ENCODE results near the gene FUOM. TPM values are rescaled to one million over a fixed set of nuclear protein-coding genes. Genes with fewer than 3 reads are reported as not detected.
"Not testable (repeated sequence)": the region's sequence is repeated elsewhere in the genome, so short reads cannot be mapped to it uniquely, and the experiment has no call there.

The FUOM gene
- total RNA-seq, 1 experiment from 2014 or later, result 7.2 TPM

- no peak for DNase-seq (ENCODE audit: extremely low read depth, low read depth)
These were observed 21.7 kb downstream of the FUOM start for GRCh38 chr10:133336118-133336576.

- DNase-seq (ENCODE audit: extremely low read depth, low read depth), result peak; percentile 33
These were observed 22.3 kb downstream of the FUOM start for GRCh38 chr10:133335246-133336117.

GRCh38 chr10:133334503-133335245 lies 23.1 kb downstream of the FUOM start:
- DNase-seq (ENCODE audit: extremely low read depth, low read depth), result no peak

GRCh38 chr10:133332936-133333699 lies 24.7 kb downstream of the FUOM start:
- no peak for DNase-seq (ENCODE audit: extremely low read depth, low read depth)

GRCh38 chr10:133329491-133330202 lies 28.2 kb downstream of the FUOM start:
- DNase-seq (ENCODE audit: extremely low read depth, low read depth), result peak; percentile 88

GRCh38 chr10:133328358-133329343 lies 29.2 kb downstream of the FUOM start:
- DNase-seq (ENCODE audit: extremely low read depth, low read depth), result no peak

- DNase-seq (ENCODE audit: extremely low read depth, low read depth), result no peak
These were observed 30.0 kb downstream of the FUOM start for GRCh38 chr10:133327651-133328357.

GRCh38 chr10:133326745-133327650 lies 30.8 kb downstream of the FUOM start:
- no peak for DNase-seq (ENCODE audit: extremely low read depth, low read depth)

- DNase-seq (ENCODE audit: extremely low read depth, low read depth), result no peak
These were observed 31.6 kb downstream of the FUOM start for GRCh38 chr10:133326223-133326551.

- DNase-seq (ENCODE audit: extremely low read depth, low read depth), result no peak
These were observed 32.2 kb downstream of the FUOM start for GRCh38 chr10:133325440-133326222.

- DNase-seq (ENCODE audit: extremely low read depth, low read depth), result no peak
These were observed 33.0 kb downstream of the FUOM start for GRCh38 chr10:133324857-133325260.

GRCh38 chr10:133324198-133324792 lies 33.5 kb downstream of the FUOM start:
- peak; percentile 53 for DNase-seq (ENCODE audit: extremely low read depth, low read depth)

GRCh38 chr10:133322064-133322709 lies 35.6 kb downstream of the FUOM start:
- not testable (repeated sequence) for DNase-seq (ENCODE audit: extremely low read depth, low read depth)

- not testable (repeated sequence) for DNase-seq (ENCODE audit: extremely low read depth, low read depth)
These were observed 36.9 kb downstream of the FUOM start for GRCh38 chr10:133320852-133321422.

GRCh38 chr10:133318494-133319127 lies 39.2 kb downstream of the FUOM start:
- peak; percentile 68 for DNase-seq (ENCODE audit: extremely low read depth, low read depth)

Measured in NCI-H460 (cell line).